Stimulated activated CD4-positive, alpha-beta T cell treated with anti-CD3 and anti-CD28 coated beads, Interleukin-1b, Interleukin-23, amount 100 ng/mL, for 1 hour (primary cell): ENCODE data around the gene CASS4.
"Not testable (repeated sequence)": the region's sequence is repeated elsewhere in the genome, so short reads cannot be mapped to it uniquely, and the experiment has no call there.

ENCODE experiments used
- DNase-seq, 2 donors: peaks; one replicate each; pipeline ENCODE4 v3.0.0-alpha.2; 2020; ENCODE audit warnings: low read depth in 2 of 2

The CASS4 gene, protein sequence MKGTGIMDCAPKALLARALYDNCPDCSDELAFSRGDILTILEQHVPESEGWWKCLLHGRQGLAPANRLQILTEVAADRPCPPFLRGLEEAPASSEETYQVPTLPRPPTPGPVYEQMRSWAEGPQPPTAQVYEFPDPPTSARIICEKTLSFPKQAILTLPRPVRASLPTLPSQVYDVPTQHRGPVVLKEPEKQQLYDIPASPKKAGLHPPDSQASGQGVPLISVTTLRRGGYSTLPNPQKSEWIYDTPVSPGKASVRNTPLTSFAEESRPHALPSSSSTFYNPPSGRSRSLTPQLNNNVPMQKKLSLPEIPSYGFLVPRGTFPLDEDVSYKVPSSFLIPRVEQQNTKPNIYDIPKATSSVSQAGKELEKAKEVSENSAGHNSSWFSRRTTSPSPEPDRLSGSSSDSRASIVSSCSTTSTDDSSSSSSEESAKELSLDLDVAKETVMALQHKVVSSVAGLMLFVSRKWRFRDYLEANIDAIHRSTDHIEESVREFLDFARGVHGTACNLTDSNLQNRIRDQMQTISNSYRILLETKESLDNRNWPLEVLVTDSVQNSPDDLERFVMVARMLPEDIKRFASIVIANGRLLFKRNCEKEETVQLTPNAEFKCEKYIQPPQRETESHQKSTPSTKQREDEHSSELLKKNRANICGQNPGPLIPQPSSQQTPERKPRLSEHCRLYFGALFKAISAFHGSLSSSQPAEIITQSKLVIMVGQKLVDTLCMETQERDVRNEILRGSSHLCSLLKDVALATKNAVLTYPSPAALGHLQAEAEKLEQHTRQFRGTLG

DNA sequence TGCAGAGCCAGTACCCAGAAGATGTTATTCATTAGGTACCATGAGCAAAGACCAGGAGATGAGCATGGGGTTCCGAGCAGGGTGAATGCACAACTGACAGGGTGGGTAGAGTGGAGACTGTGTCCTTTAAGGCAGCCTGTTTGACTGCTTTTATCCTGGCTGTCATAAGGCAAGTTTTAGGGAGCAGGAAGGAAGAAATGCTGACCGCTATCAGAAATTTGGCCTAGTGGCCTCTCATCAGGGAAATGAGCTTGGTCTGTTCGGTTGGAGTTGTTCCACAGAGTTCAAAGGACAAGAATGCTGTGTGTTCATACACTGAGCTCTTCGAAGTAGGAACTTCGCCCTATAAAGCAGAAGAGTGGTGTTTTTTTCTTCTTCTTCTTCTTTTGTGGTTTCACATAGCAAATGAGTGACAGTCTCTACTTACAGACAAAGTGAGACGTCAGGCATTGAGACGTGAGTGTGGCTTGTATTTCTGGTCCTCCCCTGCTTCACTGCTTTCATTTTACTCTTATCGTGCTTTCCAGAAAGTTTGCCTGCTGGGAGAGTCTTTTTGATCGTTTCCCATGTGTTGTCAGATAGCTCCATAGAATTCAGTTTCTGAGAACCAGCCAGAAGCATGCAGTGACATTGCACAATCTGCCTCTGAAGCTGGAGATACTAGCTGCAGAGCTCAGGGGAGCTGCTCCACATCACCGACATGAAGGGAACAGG, at the start of gene CASS4:
TSS of gene CASS4 (plus strand) at position 502 of the 714 bp plus-strand sequence. CDS start at position 701, 199 bp downstream.
- DNase-seq: no peak

DNA sequence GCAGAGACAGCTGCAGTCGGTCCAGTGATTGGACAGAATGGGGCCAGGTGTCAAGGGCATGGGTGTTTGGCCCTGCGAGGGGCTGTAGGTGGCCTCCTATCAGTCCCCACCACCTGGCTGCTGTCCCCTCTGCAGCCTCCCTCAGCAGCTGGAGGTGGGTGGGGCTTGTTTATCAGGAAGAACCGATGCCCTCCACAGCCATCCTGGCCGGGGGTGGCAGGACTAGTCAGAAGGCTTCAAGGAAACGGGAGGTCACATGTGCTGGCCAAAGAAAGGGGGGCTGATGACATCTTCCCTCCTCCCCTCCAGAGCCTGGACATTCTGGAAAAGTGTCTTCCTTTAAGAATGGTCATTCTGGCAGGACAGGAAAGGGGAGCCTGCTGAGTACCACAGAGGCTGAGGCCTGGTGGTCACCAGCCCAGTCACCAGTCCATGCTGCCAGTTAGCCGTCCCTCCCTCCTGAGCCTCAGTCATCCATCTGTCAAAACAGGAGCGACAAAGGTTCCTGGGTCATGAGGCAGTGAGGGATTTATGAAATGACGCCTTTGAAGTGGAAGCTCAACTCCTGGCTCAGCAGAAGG, 49.1 kb upstream of the CASS4 start:
- no peak for DNase-seq

DNA sequence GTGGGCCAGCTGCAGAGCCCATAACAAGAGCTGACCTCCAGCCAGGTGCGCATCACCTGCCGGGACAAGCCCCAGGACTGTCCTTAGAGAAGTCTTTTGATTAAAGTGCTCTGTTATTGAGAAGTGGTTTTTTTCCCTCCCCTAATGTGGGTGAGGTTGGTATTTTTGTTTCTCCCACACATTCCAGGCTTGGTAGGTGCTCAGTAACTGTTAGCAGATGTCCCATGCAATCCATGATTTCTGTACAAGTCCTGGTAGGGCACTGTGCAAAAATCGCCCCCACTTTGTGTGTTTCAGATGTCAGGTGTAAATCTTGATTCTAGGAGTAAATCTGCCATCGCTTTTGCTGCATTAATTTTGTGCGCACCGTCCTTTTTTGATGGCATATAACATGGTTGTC, 48.6 kb upstream of the CASS4 start:
- no peak for DNase-seq

DNA sequence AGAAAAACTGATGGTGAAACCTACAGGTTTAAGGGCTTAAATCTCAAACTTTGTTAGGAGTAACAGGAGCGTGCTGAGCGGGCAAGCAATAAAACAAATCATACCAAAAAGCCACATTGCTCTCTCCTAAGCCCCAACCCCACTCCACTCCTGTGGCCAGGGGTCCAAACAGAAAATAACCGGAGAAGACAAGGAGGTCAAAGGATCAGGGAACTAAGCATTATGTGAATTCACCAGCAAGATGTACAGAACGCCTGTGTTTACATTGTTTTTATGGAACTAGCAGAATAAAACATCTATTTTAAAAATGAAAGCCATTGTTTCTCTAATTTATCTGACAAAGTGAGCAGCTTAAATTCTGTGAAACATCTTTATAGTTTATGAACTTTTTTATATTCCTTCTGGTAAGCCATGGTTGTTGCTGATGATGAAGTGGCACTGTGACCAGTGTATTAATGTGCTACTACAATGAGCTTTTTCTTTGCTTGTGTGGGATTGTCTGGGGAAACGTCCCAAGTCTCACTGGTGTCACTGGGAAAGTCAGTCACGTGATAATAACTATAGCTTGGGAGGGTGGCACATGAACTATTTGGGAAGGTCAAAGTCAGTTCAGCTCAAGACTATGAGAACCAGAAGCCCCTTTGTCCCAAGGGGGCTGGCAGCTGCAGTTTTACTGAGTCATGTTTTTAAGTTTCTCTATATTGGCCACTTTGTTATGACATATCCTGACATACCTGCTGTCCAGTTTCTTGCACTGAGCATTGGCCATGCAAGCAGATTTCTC, 43.5 kb upstream of the CASS4 start:
- DNase-seq: no peak

DNA sequence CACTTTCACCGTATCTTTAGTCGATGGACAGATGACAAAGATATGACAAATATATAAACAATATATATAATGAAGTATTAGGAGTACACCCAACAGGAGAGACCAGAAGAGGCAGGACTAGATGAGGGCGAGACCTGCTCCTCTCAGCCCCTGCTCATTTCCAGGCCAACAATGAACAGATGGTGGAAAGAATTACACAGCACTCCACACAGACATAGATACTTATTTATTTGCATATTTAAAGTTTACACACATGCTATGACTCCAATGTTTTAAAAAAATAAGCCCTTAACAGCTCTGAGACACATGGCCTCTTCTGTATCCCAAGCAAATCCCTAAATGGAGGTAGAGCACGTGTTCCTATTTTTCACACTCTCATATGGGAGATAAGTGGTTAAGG, 42.9 kb upstream of the CASS4 start:
- no peak for DNase-seq

DNA sequence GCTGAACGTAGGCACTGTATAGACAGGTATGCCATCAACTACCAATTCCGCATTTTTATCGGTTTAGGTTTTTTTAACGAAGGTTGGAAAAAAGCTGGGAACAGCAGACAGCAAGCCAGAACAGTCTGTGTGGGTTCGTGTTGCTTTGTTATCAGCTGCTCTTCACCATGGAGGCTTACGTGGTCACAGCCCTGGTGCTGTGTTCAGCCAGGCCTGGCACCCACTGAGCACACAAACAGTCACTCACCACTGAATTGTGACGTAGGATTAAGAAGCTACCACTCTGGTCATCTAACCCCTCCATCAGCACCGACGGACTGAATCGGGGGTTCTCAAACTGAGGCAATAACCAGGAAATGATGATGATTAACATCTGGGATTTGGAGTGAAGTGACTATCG, 40.1 kb upstream of the CASS4 start:
- DNase-seq: no peak

DNA sequence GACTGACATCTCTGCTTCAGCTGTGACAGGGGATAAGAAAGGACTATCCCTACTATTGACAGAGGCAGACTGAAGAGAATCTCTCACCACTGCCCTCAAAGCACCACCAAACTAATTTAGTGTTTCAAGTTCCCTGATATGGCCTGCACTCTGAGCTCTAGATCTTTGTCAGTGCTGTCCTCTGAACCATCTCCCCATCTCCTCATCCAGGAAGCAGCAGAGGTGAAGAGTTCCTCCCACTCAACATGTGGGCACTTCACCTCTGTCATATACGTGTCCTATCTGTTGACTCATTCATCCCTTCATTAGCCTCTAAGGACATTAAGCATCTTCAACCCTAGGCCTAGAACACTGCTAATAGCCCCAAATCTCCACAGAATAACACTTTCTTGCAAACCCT, 39.2 kb upstream of the CASS4 start:
- DNase-seq: no peak

DNA sequence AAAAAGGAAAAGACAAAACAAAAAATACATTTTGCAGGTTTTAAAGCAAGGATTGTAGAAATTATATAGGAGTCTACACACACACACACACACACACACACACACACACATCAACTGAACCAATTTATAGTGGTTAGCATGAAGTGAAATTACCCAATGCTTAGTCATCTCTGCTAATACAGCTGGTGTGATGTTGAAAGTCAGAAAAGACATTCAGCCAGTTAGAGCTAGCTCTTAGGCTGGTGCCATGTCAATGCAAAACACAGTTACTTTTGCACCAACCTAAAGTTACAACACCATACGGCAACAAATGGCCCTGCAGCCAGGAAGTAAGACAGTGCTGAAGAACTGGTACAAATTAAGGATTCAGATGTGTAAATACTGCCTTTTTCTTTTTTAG, 38.1 kb upstream of the CASS4 start:
- no peak for DNase-seq

DNA sequence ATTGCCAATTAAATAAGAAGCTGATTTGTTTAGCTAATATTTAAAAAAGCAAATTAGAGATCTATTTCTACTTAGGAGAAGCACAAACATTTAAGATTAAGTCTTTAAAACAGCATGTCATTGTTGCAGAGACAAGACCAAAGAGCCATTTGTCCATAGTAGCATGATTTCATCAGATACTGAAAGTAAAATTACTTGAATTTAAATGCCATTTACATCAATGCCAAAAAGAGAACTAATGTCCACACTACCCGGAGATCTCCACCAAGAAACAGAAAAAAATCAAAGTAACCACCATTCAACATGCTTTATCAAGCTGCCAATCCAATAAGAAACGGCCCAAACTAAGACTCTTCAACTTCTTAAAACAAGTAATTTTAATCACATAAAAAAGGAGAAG, 35.7 kb upstream of the CASS4 start:
- no peak for DNase-seq

DNA sequence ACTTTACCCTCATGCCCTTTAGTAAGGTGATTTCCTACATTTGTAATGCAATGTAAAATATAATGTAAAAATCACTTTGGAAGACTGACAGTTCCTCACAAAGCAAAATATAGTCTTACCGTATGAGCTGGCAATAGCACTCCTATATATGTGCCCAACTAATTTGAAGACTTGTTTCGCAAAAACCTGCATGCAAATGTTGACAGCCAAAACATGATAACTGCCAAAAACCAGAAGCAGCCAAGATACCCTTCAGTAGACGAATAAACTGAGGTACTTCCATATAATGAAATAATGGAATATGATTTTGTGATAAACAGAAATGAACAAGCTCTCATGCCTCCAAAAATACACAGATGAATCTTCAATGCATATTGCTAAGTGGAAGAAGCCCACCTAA, 33.7 kb upstream of the CASS4 start:
- DNase-seq: no peak

DNA sequence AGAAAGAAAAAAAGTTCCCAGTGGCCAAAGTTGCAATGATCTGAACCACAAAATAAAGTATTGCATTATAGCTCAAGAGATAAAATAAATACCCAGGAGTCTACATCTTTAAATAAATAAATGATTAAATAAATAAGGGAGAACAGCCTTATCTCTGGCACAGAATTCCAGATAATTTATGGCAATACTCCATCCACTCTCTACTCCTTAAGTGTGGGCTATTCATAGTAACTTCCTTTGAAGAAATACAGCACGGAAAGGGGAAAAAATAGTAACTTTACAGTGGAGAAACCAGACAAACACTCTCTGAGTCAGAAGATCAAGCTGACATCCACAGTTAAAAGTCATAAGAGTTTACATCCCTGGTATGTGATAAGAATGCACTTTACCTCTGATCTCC, 31.7 kb upstream of the CASS4 start:
- DNase-seq: no peak

DNA sequence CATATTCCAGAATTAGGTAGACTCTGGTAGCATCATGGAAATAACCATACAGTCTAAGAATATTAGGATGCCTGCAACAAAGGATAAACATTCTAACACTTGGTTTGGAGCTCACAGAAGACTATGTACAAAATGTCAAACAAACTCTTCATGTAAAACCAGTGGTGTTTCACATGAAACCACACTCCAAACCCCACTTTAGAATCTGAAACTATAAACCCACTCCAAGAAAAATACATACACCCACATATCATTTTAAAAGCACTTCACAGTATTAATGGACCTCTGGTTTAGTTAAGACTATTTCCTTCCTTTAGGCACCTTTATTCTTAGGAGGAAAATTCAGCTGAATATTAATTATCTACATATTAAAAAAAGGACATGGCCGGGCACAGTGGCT, 30.6 kb upstream of the CASS4 start:
- no peak for DNase-seq

DNA sequence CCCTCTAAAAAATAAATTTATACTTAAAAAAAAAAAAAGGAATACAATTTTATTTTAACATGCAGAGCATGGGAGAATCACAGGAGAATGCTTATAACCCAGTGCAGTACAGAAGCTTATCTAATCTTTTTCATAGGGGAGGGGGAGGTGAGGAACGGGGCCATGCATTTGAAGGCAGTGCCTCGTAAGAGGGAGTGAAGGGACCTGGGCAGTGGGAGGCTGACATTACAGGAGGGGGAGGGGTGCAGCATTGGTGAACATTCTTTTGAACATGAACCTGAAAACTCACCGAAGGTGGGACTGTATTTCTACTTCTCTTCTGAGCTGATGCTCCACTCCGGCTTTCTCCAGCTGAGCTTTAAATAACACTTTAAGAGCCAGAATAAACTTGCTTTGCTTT, 29.4 kb upstream of the CASS4 start:
- no peak for DNase-seq

DNA sequence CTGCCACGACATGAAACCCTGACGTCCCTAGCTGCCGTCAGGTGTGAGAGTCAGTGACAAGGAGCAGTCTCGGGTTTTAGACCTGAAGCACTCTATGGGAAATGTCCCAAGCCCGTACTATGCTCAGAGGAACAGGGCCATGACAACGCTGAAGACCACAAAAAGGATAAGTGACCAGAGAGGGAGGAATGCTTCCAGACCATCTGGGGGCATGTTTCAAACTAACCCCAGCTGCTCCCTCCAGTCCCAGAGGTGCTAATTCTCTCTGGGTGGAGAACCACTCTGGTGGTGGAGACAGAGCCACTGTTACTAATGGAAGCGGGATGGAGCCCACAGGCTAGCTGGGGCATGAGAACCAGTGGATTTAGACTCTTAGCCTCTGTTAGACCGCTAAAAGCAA, 28.7 kb upstream of the CASS4 start:
- DNase-seq: no peak

DNA sequence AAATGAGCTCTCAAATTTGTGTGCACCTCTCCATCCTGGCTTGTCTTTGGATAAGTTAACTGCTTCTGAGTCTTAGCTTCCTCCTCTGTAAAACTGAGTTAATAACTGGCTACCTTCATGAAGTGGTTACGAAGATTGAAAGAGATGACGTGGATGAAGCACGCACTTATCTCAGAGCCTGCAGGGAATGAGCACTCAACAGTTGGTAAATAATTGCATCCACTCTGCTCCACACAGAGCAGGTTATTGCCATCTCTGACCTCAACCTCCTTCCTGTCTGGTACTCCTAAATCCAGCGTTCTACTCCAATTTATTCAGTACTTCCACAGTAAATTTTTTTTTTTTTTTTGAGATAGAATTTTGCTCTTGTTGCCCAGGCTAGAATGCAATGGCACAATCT, 26.9 kb upstream of the CASS4 start:
- no peak for DNase-seq

DNA sequence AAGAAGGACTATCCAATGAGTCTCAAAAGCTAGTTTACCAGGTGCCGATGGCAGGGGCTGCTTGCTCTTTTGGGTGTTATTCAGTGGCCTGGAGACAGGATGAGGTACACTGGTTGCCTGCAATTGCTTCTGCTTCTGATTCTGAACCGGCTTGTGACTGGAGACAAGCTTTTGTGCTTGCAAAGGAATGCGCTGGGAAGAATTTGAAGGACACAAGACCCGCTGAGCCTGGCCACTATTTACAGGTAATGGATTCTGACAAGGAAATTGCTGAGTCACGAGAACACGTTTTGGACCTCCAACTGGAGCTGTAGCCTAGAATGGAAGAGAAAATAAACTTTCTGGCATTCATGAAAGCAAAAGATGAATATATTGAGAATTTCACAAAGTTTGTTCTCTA, 25.8 kb upstream of the CASS4 start:
- DNase-seq: no peak

DNA sequence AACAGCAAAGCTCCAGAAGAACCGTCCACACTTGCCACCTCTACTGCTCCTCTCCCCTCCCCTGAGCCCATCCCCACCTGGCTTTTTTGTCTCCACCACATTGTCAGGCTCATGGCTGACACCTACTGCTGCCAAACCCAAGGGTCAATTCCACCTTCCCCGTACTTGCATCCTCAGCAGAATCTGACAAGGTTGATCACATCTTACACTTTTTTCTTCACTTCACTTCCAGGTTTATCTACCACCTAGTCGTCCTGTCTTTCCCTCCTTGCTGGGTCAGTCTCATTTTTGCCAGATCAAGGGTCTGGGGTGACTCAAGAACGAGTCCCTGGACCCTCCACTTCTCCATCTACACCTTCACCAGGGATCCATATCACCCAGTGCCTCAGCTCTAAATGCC, 23.2 kb upstream of the CASS4 start:
- no peak for DNase-seq

DNA sequence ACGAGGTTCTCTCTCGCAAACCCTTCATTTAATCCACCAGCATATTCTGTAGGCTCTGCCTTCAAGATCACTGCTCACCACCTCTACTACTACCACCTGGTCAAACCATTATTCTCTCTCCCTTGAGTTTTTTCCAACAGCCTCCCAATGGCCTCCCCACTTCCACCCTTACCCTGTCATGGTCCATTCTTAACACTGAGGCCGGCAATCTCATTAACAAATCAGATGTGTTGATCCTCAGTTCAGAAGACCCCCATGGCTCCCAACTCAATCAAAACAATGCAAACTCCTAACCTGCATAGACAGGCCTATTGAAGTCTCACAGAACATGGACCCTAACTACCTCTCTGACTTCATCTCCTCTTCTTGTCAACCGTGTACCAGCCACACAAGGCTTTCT, 22.3 kb upstream of the CASS4 start:
- no peak for DNase-seq

DNA sequence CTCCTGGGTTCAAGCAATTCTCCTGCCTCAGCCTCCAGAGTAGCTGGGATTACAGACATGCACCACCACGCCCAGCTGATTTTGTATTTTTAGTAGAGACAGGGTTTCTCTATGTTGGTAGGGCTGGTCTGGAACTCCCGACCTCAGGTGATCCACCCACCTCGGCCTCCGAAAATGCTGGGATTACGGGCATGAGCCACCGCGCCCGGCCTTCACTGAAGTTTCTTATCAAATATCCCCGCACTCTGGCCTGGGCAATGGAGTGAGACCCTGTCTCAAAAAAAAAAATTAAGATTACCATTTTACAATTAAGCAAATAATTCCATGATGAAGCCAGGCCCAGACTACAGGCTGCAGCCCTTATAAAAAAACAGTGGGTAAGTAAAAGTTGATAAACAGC, 21.7 kb upstream of the CASS4 start:
- DNase-seq: not testable (repeated sequence)

DNA sequence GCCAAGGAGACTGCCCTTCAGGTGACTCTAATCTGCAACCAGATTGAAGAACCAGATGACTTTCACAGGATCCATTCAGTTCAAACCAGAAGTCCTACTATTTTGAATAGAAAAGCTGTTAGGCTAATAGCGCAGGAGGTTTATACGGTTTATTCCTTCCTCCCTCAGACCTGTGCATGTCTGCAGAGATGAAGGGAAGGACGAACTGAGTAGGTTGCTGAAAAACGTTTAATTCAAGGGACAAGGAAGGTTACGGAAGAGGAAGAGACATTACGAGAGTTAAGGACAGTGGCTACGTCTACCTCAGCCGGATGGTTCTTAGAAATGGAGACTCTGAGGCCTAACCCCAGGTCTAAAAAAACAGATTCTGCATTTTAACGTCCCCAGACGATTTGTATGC, 21.0 kb upstream of the CASS4 start:
- no peak for DNase-seq

DNA sequence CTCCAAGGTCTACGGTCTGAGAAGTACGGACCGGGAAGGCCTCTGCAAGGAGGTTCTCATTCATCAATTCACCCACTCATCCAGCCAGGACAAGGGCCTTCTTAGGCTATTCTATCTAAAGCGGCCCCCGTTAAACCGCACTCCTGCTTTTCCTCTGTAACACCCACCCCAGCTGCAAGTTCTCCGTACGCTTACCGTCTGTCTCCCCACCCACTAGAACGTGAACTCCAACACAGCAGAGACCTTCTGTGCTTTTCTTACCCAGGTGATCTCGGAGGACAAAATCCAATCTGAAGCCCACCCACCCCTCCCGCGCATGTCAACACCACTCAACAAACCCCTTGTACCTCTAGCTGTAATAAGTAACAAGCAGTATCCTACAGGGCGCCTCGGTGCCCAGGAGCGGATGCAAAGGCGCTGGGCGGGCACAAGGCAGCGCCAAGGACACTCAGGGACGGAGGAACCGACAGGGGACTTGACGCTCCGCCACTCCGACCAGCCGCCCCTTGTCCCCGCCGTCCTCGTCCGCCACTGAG, 20.4 kb upstream of the CASS4 start:
- DNase-seq: no peak
